GM21529 (cell line): ENCODE results near the gene WAPL.

Experiments
- ATAC-seq: cut with Tn5 transposase; IDR thresholded peaks from one replicate; pipeline ENCODE4 v1.9.1; 2021; ENCODE audit not compliant: unreplicated experiment

The WAPL gene

DNA sequence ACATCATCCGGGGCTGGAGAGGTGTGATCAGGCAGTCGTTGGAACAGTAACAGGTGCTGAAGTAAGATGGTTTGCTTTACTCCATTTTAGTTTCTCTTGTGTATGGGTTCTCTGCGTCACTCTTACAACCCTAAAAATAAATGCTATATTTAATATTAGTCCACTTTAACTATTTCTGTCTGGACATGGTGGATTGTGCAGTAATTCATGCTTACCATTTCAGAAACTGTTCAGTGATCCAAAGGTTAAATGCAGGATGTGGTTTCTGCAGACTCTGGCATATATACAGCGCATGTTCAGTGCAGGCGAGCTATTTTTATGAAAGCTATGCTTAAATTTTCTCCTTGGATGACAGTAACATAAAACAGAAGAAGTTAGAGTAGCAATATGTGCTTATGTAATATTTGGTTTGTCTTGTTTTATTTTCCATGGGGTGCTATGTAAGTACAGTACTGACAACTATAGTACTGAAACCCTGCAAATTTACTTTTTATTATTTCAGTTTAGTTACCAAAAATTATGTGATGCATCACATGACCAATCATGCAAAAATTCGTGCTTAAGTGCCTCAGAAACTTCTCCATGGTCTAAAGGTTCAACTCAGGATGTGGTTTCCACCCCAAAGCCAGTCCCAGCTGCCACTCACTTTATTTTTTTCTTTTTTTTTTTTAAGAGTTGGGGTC lies 108.4 kb downstream of the WAPL start:
- ATAC-seq: peak; percentile 75

DNA sequence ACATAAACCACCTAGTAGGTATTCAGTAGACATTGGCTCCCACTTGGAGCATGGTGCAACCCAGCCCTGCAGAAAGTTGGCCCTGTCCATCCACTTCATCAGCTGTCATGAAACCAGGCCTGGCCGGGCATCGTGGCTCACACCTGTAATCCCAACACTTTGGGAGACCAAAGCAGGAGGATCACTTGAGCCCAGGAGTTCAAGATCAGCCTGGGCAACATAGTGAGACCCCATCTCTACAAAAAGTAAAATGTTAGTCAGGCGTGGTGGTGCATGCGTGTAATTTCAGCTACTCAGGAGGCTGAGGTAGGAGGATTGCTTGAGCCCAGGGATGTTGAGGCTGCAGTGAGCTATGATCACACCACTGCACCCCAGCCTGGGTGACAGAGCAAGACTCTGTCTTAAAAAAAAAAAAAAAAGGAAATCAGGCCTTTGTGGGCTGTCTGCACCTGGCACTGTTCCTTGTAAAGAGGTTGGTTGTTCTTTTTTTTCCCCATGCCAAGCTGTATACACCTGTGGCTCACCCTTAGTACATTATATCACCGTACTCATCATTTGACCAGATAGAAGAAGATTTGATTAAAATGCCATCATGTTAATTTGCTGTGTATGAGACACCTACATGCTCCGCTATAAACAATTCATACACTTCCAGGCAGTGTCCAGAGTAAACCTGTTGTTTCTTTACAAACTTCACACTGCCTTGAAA lies 109.6 kb downstream of the WAPL start:
- no peak for ATAC-seq

DNA sequence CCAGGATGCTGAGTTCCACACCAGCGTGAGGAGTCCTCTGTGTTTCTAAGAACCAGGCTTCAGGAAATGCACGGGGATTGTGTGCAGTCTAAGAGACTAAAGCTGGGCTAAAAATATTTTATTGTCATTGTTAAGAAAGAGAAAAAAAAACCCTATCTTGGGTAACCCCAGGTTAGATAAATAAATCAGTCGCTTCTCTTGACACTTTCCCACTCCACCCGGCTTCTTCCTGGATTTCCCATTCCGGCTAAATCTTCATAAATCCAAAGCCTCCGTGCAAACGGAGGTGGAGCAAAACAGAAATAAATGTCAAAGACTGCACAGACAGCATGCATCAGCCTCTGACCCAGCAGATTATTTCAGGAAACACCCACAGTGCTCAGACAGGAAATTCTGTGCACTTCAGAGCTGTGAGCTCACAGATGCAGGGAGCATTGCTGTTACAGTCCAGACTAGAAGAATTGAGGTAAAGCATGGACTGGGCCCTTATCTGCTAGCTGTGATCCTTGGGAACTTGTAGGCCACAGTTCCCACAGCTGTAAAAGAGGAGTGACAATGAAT lies 110.2 kb downstream of the WAPL start:
- ATAC-seq: peak; percentile 65

DNA sequence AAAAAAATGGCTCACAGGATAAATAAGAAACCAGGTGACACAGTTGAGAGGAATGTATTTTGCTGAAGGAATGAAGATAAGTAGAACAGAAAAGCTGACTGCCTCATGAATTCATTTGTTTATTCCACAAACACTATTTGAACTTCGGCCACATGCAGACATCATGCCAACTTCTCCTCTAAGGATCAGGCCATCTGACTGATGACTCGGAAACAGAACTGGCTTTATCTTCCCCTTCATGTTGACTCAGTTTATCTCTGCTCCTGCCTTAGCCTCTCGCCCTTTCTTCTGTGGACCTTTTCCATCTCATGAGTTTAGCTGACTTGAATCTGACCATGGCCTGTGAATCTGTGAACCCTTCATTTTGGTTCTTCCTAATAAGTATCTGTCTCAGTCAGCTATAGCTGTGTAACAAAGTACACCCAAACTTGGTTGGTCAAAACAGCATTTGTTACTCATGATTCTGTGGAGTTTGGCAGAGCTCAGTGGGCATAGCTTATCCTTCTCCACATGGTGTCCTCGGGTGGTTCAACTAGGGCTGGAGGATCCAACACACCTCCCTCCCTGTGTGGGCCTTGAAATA lies 111.0 kb downstream of the WAPL start:
- ATAC-seq: no peak

DNA sequence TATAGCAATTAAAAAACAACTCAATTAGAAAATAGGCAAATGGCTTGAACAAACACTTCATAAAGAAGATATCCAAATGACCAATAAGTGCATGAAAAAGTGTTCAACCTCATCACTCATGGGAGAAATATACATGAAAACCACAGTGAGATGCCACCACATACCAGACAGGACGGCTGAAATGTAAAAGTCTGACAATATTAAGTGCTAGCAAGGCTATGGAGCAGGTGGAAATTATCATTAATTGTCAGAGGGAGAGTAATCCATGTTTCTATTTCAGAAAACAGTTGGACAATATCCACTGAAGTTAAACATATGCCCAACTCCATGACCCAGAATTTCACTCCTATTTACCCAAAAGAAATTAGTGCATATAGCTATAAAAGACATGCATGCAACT lies 112.4 kb downstream of the WAPL start:
- no peak for ATAC-seq

DNA sequence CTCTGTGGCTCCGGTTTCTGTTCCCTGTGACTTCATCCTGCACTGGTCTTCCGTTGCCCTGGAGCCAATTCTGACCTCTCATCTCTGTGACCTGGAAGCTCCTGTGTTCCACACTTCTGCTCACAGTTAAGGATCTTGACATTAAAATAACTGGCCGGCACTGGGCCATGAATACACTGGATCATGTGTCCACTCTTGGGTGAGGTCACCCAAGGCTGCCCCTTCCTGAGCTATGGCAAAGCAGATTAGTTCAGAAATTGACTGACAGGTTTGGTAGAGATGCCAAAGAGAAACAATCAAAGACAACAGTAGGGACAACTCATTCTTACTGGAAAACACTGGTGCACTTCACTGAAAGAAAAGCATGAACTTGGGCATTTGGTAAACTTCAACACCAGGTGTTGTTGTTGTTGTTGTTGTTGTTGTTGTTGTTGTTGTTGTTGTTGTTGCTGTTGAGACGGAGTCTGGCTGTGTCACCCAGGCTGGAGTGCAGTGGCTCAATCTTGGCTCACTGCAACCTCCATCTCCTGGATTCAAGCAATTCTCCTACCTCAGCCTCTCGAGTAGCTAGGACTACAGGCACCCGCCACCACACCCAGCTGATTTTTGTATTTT lies 118.3 kb downstream of the WAPL start:
- no peak for ATAC-seq

DNA sequence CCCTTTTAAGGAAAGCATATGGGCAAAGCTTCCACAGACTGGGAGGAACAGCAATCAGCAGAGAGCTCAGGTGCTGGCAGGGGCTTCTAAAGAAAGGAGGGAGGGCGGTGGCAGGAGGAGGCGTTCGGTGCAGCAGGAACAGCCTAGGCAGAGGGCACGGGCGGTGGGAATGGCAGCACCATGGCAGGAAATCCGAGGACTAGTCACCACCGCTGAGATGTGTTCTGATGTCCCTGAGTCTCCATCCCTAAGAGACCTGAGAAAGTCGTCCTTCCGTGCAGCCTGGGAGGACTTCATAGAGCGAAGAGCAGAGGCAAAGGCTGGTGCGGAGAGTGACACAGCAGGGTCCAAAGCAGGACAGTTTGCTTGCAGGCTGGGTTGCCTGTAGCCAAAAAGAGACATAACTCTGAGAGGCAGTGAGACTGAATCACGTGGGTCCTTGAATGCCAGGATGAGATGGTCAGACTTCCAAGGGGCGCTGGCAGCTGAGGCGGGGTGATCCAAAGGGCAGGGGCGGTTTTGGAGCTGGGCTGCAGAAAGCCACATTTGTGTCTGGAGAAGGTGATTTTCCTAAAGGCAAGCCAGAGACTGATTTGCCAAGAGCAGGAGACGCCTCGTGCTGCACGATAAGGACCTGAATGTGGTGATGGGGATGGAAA lies 119.2 kb downstream of the WAPL start:
- no peak for ATAC-seq

DNA sequence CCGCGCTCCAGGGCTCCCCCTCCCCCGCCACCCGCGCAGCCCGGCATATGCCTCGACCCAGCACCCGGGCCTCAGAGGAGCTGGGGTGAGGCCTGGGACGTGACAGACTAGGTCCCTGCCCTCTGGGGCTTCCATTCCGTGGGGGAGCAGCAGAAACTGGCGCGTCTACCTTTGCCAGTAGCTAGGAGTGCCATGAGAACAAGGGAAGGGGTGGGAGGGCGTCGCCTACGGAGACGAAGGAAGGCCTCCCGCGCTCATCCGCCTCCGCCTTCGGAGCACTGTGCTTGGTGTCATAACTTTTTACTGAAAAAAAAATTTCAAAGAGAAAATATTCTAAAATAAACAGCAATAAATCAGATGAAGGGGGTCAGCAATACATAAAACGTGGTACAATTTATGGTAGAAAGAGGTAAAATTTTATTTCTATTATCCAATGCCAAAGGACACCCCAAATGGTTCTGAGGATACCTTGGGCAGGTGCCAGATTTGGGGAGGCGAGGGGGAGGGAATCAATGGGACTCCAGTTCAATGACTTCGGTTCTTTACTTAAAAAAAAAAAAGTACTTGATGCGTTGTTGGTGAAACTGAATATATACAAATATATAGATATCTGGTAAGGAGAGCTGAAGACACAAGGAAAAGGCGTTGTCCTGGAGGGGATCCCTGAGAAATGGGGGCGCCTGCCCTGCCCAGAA lies 119.9 kb downstream of the WAPL start:
- no peak for ATAC-seq

DNA sequence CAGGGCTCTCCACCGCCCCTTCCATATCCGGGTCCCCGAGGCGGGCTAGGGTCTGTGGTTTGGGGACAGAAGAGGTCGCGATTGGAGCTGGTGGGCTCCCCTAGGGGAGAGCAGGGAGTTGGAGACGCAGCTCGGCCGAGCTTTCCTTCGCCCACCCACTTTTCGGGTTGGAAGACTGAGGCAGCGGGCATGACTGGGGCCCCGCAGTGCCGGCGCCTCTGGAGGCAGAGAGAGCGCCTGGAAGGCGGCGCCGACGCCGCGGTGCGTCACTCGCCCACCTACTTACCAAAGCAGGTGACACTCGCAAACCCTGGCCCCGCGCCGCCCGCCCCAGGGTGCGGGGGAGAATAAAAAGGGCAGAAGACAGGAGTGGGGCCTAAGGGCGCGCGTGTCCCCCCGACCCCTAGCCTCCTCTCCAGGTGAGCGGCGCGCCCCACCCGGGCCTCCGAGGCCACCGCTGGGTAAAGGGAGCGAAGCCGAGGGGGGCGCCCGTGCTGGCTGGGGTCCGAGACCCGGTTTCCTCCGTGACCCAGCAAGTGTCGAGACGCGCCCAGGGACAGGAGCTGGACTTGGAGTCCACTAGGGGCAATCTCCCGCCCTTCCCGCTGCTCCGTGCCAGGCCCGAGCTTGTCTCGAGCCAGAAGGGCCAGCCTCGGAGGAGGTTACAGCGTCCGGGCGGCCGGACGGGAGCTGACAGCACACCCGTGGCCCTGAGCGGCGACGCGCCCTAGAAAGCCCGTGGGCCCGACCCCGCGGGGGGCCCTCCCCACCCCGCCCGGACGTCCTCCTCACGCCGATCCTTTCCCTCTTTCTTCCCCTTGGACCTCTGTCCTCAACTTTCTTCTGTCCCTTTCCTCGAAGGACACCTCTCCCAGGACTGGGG lies 120.6 kb downstream of the WAPL start:
- peak; percentile 38 for ATAC-seq

DNA sequence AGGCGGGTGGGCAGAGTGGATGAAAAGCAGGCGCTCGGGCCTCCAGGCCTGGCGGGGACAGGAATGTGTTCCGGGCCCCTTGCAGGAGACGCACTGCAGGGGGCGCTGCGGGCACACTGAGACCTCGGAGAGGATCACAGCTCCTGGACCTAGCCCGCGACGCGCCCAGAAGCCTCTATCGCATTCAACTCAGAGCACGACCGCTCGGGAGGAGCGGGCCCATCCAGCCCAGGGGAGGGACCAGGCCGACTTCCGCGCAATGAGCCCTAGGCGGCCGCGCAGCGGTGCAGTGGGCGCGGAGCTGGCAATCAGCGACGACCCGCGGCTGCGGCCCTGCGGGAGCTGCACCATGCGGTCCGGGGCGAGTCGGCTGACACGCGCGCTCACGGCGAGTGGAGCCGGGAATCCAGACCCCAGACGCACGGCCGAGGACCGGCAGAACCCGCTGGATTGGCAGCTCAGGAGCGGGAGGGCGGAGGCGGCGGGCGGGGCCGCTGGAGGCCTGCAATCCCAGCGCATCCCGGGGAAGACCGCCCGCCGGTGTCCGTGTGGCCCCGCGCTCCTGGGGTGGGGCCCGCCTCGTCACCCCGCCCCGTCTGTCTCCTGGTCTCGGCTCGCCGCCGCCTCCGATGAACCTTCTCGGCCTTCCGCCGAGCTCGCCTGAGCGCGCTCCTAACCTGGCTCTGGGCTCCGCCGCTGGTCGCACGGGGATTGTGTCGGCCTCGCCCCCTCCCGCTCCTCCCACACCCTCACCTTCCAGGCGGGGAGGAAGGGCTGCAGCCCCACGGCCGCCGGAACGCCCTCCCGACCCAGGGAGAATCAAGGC lies 121.5 kb downstream of the WAPL start:
- peak; percentile 88 for ATAC-seq

DNA sequence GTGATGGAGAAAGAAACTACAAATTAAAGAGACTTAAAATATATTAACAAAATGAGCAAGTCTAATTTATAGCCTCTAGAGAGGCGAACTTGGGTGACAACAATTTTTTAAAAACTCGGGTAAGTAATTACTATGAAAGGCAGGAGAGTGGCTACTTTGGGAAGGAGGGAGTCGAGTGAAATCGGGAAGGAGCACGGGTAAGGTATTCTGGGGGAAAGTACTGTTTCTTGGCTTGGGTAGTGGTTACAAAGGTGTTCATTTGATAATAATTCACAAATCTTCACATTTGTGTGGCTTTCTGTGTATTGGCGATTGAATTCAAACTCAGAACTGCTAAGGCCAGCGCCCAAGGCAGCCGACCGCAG lies 122.1 kb downstream of the WAPL start:
- ATAC-seq: no peak

DNA sequence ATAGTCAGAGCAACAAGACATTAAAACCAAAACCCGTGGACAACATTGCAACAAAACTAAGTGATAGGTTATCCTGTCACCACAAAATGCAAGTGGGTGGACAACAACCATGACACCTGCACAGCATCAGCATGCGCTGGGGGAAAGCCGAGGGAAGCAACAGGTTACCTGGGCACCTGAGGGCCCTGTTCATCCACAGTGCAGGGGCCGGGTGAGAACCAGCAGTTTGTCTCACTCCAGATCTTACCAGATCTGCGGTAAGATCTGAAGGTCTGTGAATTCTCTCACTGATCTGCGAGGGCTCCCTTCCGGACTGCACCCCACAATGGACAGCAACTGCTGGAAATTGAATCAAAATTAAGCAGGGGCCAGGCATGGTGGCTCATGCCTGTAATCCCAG lies 124.5 kb downstream of the WAPL start:
- no peak for ATAC-seq

DNA sequence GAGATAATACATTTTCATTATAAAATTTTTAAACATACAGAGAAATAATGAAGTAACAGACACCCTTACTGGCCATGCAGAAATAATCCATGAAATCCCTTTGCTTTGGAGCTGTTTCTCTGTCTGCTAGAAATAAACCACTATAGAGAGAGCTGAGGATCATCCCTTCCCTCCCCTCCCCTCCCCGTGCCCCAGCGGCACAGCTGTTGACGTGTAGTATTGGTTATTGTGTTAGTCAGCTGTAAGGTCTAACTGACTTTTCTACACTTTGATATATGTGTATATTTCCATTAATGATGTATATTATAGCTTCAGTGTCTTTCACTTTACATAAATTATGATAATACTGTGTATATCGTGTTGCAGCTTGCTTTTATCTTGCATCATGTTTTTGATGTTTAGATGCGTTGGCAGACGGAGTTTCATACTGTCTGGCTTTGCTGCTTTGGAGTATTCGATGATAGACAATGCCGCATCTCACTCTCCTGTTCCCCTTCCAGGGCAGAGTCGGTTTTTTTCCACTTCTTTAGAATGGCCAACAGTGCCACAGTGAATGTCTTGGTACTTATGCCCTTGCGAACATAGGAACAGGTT lies 127.6 kb downstream of the WAPL start:
- ATAC-seq: no peak

DNA sequence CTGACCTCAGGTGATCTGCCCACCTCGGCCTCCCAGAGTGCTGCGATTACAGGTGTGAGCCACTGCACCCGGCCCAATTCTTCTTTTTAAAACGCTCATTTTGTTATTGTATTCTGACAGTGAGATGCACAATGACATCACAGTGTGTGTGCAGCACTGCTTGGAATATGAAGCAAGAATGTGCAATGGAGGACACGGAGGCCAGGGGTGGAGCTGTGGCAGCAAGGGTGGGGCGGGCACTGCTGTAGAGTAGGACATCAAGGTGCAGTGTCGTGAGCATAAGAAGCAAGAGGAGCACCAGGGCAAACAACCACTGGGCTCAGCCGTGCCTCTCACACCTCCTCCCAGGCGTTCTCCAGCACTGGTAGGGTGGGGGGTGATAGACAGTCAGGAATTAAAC lies 128.2 kb downstream of the WAPL start:
- ATAC-seq: no peak

DNA sequence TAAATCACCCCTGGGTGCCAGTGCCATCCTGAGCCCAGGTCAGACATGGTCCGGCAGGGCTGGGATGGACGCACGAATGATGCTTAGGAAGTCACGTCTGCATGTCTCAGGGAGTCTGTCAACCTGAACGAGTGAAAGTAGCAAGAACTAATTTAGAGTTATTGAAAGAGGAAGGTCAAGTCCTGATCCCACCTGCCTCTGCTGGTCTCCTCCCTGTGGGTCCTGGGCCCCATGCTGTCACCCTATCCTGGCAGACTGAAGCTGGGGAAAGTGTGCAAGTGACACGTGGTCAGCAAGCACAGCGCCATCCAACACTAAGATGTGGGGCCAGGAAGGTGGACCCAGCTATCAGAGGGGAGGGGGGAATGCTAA lies 128.9 kb downstream of the WAPL start:
- ATAC-seq: peak; percentile 60

DNA sequence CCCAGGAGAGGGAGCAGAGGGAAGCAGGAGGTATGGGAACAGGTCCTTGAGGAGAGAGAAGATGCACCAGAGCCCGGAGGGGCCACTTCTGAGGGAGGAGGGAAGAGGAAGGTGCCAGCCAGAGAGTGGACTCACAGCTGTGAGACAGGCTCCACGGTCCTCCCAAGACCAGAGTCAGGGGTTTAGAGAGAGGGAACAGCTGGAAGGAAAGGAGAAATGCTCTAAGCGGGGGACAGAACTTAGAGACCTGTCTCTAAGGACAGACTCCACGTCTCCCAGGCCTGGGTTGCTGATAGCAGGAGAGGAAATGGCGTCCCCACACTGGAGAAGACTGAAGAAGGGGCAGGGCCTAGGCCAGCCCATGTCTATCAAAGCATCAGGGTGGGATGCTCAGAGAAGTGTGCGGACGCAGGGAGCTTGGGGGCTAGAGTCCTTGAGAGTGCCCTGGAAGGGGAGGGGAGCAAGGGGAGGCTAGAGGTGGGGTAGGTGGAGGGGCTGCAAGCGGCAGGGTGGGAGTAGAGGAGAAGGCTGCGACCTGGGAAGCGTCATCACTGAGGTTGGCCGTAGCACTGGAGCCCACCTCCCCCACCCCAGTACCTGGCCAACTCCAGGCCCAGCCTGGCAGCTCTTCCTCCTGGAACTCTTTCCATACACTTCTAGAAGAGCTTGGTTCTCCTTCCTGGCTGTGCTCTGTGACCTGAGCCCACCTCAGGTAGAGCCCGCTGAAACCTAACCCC lies 129.4 kb downstream of the WAPL start:
- ATAC-seq: peak; percentile 9

DNA sequence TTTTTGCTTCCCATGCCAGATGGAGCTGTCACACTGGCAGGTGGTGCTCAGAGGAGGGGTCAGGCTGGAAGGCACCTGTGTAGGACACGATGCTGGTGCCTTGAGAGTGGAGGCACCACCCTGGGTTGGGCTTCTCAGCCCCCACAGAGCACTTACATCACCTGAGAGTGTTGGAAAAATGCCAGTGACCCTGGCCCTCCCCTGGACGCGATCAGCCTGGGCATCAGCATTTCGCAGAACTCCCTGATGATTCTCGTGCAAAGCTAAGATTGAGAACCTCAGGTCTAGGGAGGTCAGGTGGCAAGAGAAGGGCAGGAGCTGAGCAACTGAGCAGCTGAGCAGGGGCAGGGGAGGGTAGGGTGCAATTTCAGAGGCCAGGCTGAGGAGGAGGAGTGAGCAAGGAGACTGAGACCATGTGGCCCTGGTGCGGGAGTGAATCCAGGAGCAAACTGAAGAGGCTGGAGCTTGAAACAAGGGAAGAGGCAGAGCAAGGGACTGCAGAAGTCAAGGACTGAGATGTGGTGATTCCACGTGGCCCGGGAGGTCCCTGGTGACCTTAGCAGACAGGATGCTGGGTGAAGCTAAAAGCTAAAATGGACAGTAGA lies 130.3 kb downstream of the WAPL start:
- no peak for ATAC-seq
